GM18505 (cell line): ENCODE results near the gene OVCA2.
"Not testable (repeated sequence)": the region's sequence is repeated elsewhere in the genome, so short reads cannot be mapped to it uniquely, and the experiment has no call there.

Experiments used
- ATAC-seq: cut with Tn5 transposase; IDR thresholded peaks from one replicate; pipeline ENCODE4 v1.9.1; 2021; ENCODE audit not compliant: unreplicated experiment
- POLR2A ChIP-seq: IDR thresholded peaks from 4 replicates; pipeline ENCODE4 v1.6.1; 2011; ENCODE audit warnings: borderline replicate concordance; ENCODE audit not compliant: insufficient read depth, insufficient read length; ENCODE audit errors: extremely low read depth

The OVCA2 gene

DNA sequence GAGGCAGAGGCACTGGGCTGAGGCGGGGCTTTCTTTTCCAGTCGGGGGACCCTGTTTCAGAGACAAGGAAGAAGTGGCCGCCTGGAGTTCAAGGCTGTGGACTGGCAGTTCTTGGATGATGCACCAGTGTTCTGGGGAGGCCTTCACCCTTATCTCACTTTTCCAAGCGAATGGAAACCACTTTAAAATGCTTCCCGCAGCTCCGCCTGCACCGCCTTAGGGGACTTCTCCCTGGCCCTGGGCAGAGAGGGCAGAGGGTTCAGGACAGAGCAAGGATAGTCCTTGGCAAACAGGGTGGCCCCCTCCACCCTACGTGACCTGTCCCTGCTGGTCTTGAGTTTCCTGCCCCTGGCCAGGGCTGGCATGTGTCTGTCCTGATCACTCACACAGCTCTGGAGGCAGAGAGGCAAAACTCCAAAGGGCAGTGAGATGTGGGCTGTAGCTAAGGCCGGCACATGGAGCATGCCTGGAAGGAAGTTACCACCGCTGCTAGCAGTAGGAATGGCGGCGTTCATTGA is 37.3 kb upstream of the OVCA2 start:
- no peak for TF ChIP-seq POLR2A
- ATAC-seq: no peak

DNA sequence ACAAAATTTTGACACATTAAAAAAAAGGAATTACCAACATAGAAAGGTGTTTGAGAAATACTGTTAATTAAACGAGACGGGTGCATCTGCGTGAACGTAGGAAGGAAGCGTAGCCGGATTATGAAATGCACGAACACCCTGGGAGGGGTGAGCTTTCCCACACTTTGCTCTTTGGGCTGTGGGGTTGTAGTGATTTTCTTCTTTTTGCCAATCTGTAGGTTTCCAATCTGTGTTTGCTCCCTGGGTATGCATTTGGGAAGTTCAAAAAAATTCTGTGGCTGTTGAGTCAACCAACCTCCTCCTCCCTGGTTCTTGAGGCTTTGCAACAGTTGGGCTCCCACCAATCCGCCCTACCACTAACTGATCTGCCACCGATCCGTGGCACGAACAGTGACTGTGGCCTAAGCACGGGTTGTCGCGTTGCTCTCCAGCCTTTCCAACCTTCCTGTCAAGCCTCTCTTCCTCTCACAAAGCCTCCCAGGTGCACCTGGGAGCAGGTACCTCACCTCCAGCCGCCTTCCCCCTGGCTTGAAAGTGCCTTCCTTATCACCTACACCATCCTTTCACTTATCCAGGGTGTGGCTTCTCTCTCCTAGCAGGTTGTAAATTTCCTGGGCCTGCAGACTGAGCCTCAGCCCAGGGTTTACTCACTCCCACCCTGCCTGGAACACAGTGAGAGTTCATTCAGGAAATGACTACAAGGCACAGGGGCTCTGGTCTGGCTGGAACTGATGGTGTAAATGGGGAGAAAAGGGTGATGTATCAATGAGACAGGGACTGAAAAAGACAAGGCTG is 33.3 kb upstream of the OVCA2 start:
- no peak for TF ChIP-seq POLR2A
- ATAC-seq: no peak

DNA sequence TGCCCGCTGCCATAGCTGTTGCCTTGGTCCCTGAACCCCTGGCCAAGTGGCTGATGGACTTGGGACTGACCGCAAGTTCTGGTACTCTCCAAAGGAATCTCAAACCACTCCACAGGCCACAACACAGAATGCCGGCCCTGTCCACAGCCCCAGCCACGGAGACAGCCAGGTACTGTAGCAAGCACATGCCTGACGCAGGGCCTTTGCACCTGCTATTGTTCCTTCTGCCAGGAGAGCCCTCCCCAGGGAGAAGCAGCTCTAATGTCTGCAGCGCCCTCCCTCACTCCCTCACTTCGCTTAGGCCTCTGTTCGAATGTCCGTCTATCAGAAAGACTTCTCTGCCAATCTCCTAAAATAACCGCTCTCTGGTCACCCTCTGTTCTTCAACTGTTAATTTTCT is 32.1 kb upstream of the OVCA2 start:
- TF ChIP-seq POLR2A: no peak
- ATAC-seq: no peak

DNA sequence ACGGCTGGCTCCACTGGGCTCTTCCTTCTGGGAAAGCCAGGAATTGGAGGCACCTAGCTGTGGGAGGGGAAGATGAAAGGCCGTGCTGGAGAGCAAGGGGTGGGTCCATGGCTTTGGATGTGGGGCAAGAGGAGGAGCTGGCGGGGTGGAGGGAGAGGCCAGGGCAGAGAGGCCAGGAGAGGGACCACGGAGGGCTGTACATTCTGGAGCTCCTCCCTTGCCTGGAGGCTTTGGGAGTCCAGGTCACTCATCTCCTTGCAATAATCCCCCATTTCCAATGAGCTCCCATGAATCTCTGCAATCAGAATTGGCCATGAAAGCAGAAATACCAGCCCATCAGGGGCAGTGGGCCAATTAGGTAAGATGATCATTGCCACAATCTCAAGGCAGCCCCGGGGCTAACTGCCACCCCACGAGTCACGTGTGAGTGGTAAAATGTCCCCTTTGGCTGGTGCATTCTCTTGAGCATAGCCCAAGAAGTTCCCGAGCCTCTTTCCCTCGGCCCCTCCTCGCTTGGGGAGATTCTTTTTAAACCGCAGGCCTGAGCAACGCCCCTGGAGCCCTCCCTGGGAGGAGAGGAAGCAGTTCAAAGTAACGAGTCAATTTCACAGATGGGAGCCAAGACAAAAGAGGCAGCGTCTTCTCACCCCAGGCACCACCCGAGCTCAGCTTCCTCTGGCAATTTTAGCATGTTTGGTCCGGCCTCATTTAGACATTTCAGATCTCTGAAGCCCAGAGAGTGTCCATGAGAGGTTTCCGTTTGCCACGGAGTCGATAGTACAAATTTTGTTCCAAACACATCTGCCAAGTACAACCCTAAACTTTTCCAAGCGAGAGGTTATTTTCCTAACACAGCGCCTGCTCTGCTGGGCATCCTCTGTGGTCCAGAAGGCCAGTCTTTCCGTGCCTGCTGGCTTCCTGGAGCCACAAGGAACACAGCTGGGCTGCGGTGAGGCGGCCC is 30.1 kb upstream of the OVCA2 start:
- no peak for ATAC-seq
- TF ChIP-seq POLR2A: no peak

DNA sequence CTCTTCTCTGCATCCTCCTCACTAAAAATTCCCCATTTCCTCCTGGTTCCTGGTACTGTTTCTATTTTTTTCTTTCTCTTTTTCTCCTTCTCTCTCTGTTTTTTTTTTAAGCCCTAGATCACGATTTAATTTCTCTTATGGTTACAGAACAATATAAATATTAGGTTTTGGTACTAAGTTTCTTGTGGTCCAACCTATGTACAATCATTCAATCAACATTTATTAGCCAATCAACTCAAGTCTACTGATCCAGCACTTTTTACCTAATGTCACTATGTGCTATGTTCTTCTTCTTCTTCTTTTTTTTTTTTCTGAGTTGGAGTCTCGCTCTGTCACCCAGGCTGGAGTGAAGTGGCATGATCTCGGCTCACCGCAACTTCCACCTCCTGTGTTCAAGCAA is 29.3 kb upstream of the OVCA2 start:
- ATAC-seq: no peak
- TF ChIP-seq POLR2A: no peak

DNA sequence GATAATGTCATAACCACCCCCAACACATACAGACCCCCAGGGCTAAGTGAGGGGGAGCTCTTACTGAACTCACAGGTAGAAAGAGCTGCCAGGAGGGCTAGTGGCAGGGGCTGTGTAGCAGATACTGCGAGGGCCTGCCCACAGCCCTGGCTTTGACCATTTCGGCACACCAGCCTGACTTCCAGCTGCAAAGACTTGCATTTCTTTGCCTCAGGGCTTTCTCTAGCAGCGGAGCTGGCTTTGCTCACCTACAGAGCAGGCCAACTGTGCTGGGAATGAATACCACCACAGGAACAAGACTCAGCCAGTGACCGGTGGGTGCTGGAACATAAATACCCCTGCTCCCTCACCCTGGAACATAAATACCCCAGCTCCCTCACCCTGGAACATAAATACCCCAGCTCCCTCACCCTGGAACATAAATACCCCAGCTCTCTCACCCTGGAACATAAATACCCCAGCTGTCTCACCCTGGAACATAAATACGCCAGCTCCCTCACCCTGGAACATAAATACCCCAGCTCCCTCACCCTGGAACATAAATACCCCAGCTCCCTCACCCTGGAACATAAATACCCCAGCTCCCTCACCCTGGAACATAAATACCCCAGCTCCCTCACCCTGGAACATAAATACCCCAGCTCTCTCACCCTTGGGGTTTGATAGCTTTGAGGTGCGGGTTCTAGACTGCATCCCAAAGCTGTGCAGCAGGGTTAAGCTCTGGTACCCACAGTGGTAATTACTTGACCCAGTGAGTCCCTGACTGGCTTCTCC is 28.4 kb upstream of the OVCA2 start:
- not testable (repeated sequence) for ATAC-seq

DNA sequence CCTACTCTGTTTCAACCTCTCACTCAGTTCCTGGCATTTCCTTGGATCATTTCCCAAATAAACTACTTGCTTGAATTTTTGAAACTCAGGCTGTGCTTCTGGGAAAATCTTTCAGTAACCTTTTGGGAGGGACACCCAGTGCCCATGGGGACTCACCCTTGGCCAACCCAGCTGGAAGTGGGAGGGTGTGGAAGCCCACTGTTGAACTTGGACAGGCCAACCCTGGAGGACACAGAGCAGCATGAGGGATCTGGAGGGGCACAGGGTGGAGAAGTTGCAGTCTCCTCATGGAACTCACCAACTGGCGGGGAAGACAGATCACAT is 27.9 kb upstream of the OVCA2 start:
- TF ChIP-seq POLR2A: no peak
- ATAC-seq: no peak

DNA sequence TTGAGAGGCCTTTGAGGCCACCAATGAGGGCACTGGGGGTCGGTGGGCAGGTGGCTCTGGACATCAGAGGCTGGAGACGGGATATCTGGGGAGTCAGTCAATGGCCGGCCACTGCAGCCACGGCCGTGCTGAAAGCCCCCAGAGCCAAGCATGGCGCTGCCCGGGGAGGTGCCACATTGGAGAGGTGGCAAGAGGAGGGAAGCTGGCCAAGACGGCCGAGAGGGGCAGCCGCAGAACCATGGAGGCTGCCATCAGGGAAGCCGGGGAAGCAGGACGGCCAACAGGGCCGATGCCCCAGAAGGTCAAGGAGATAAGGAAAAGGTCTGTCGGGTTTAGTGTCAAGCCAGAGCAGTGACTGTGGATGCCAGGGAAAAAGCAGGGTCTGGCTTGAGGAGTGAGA is 26.5 kb upstream of the OVCA2 start:
- TF ChIP-seq POLR2A: no peak
- ATAC-seq: no peak

DNA sequence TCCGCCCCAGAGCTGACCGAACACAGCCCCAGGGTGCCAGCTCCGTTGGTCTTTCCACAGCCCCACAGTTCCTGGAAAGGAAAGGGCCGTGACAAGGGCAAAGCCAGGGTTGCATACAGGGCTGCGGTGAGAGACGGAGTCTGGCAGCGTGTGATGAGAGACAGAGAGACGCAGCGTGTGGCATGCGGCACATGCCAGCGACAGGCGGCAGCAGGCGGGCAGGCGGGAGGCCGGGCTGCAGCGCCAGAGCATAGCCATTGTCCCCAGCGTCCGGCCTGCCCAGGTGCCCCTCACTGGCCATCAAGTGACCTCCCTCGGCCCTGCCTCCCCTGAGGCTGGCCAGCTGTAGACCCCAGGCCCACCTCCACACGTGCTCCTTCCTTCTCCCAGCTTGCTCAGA is 25.3 kb upstream of the OVCA2 start:
- ATAC-seq: no peak
- no peak for TF ChIP-seq POLR2A

DNA sequence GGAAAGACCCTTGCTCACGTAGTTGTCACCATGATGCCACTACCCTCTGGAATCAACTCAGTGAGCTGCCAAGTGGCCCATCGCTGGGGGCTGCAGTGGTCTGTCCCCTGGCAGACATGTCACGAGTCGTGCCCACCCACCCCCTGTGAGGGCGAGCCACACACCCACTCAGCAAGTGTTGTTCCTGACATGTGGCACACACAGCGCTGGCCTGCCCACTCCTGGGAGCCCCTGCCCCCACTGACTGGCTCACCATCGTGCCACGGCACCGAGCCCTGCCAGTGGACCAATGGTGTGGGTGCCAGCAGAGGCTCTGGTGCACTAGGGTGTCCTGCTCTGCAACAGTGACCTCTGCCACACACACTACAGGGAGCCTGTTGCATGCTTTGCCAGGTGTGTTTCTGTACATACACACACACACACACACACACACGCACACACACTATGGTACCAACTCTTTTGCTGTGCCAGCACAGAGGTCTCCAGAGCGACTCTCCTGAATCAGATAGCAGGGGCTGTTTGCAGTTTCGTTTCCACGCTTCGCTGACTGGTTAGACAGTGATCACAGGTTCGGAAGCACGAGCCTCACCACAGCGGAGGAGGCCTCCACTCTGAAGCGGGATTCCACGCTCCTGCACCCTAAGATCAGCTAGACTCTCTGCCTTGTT is 24.4 kb upstream of the OVCA2 start:
- no peak for ATAC-seq
- TF ChIP-seq POLR2A: no peak

DNA sequence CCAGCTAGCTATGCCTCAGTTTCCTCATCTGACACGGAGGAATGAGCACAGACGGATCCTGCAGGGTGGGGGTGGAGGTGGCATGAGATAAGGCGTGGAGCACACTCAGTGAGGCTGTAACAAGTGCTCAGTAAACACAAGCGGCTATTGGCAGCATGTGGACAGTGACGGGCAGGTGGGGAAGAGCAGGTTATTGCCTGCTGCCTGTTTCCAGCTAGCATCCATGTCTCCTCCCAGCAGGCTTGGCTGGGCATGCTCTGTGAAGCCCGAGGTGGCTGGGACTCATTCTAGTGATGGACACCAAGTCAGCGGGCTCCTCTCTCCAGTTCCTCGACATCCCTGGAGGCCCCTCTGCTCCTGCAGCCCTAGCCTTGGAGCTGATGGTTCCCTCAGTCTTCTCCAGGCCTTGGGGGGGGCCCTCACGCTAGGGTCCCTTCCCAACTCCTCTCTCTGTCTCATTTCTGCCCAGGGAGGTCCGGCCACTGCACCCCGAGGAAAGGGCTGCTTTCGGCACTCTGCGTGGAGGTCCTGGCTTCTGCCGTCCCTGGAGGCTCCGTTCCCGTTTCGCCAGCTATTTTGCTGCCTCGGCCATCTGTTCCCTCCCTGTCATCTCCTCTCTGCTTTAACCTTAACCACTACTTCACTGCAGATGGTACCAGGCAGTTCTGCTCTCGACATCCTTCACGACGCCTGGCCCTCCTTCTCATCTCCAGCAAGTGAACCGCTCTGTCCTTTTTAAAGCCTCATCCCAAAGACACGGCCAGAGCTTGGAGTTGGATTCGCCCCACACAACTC is 22.9 kb upstream of the OVCA2 start:
- TF ChIP-seq POLR2A: no peak
- no peak for ATAC-seq

DNA sequence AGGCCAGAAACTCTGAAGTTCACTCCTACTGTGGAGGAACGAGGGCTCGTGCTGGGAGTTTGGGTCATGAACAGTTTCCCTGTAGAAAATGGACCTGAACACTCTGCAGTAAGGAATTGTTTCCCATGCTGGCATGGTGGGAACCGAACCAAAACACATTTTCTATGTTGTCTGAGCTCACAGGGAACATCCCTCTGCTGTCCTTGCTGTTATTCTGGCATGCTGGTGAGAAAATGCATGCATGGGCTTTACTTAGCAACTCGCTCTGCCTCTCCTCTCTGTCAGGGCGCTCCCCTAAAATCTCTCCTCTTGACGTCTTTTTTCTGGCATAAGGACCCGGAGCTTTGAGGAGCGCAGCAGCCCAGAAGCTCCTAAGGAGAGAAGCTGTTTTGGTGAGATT is 22.1 kb upstream of the OVCA2 start:
- ATAC-seq: no peak
- no peak for TF ChIP-seq POLR2A

DNA sequence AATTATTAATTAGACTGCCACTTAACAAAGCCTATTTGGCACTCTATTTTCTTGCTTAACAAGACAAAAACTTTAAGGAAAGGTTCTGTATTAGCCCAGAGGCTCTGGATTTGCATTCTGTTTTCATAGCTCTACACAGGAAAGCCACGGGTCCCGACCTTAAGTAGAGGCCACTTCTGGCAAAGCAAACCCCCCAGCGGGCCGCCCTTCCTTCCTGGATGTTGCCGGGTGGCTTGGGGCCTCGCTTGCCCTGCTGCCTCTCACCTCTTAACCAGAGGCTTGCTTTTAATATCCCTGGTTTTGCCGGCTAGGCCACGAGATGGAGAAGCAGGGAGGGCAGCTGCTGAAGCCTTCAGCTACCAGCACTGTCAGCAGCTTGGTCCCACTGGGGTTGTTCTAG is 21.1 kb upstream of the OVCA2 start:
- ATAC-seq: no peak

More for the DNA sequence above, 21.1 kb upstream of the OVCA2 start:
- TF ChIP-seq POLR2A: no peak
